ENCODE measurements around the gene ADAMTSL1.

ADAMTSL1 gene

GRCh38 chr9:18662320-18662719 is 188.4 kb downstream of the ADAMTSL1 start:
- DNase-seq (ENCODE audit: low read depth) = peak; percentile 7

GRCh38 chr9:18665947-18666346 is 192.0 kb downstream of the ADAMTSL1 start:
- DNase-seq (ENCODE audit: low read depth) = no peak

GRCh38 chr9:18666348-18666747 is 192.4 kb downstream of the ADAMTSL1 start:
- peak; percentile 14 for DNase-seq (ENCODE audit: low read depth)

GRCh38 chr9:18666986-18667772 is 193.2 kb downstream of the ADAMTSL1 start:
- DNase-seq (ENCODE audit: low read depth) = peak; percentile 8

- peak; percentile 6 for DNase-seq (ENCODE audit: low read depth)
These were observed 195.0 kb downstream of the ADAMTSL1 start for GRCh38 chr9:18668944-18669343.

- no peak for DNase-seq (ENCODE audit: low read depth)
These were observed 198.8 kb downstream of the ADAMTSL1 start for GRCh38 chr9:18672706-18673105.

- DNase-seq (ENCODE audit: low read depth) = no peak
These were observed 199.2 kb downstream of the ADAMTSL1 start for GRCh38 chr9:18673179-18673578.

GRCh38 chr9:18675332-18675731 is 201.4 kb downstream of the ADAMTSL1 start:
- DNase-seq (ENCODE audit: low read depth) = peak; percentile 7

GRCh38 chr9:18675973-18676372 is 202.0 kb downstream of the ADAMTSL1 start:
- DNase-seq (ENCODE audit: low read depth) = no peak

- no peak for DNase-seq (ENCODE audit: low read depth)
These were observed 202.6 kb downstream of the ADAMTSL1 start for GRCh38 chr9:18676525-18676924.

GRCh38 chr9:18678821-18679590 is 205.1 kb downstream of the ADAMTSL1 start:
- no peak for DNase-seq (ENCODE audit: low read depth)

GRCh38 chr9:18682907-18683306 is 209.0 kb downstream of the ADAMTSL1 start:
- no peak for DNase-seq (ENCODE audit: low read depth)

- DNase-seq (ENCODE audit: low read depth) = no peak
These were observed 209.4 kb downstream of the ADAMTSL1 start for GRCh38 chr9:18683312-18683711.

- DNase-seq (ENCODE audit: low read depth) = no peak
These were observed 209.9 kb downstream of the ADAMTSL1 start for GRCh38 chr9:18683851-18684250.

- no peak for DNase-seq (ENCODE audit: low read depth)
These were observed 210.8 kb downstream of the ADAMTSL1 start for GRCh38 chr9:18684593-18685317.

- DNase-seq (ENCODE audit: low read depth) = no peak
These were observed 214.9 kb downstream of the ADAMTSL1 start for GRCh38 chr9:18688581-18689565.

- DNase-seq (ENCODE audit: low read depth) = no peak
These were observed 216.0 kb downstream of the ADAMTSL1 start for GRCh38 chr9:18689921-18690320.

GRCh38 chr9:18692268-18692667 is 218.3 kb downstream of the ADAMTSL1 start:
- DNase-seq (ENCODE audit: low read depth) = no peak

GRCh38 chr9:18692962-18693361 is 219.0 kb downstream of the ADAMTSL1 start:
- DNase-seq (ENCODE audit: low read depth) = no peak

- no peak for DNase-seq (ENCODE audit: low read depth)
These were observed 221.2 kb downstream of the ADAMTSL1 start for GRCh38 chr9:18694959-18695668.

GRCh38 chr9:18698992-18699391 is 225.0 kb downstream of the ADAMTSL1 start:
- DNase-seq (ENCODE audit: low read depth) = no peak

All from amniotic epithelial cell (primary cell).